Stimulated activated CD8-positive, alpha-beta memory T cell treated with anti-CD3 and anti-CD28 coated beads, Interleukin-4, amount 100 ng/mL, for 48 hours (primary cell): ENCODE measurements around the gene FOCAD.

Experiments used
- DNase-seq: peaks from one replicate; pipeline ENCODE4 v3.0.0-alpha.2; 2020

FOCAD gene, protein sequence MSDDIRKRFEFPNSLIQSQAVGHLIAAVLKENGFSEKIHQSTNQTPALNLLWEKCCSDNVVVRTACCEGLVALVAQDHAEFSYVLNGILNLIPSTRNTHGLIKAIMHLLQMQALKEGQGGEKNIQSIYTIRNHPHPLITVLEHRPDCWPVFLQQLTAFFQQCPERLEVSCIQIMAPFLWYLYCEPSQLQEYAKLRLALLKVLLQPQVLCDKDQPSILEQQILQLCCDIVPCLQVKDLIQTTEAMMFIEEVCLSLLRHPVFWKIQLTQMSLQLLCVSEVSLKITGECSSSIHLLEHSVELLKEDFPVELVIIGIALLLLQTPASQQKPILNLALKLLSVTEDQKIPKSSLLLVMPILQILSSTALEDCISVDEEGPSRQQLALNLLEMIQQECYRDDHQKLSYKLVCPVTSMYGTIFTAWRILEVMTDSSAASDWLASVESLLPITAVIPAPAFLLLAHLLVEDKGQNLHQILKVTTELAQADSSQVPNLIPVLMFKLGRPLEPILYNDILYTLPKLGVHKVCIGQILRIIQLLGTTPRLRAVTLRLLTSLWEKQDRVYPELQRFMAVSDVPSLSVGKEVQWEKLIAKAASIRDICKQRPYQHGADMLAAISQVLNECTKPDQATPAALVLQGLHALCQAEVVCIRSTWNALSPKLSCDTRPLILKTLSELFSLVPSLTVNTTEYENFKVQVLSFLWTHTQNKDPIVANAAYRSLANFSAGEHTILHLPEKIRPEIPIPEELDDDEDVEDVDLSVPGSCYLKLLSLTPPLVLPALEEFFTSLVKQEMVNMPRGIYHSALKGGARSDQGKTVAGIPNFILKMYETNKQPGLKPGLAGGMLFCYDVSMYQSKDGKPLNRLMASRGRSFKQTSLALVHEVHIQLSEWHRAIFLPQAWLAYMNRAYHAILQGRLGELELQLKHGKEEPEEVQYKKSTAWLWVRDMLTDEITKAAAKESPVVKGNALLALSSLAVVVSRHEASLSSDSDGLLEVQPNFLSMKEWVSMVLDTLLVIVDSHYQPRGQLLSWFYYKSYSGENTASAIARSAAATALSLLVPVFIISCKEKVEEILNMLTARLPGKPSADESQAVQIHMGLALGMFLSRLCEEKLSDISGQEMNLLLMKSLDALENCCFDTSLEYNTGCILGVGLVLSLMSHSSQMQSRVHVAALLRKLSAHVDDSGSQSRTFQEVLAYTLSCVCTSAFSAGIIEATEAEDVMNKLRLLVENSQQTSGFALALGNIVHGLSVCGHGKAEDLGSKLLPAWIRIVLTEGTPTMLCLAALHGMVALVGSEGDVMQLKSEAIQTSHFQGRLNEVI (N-terminal part only)

GRCh38 chr9:20684035-20684874, at the start of gene FOCAD:
Gene FOCAD (plus strand): TSS chr9:20684259. CDS start chr9:20715354, 31,095 bp downstream.
- peak; percentile 95 for DNase-seq

GRCh38 chr9:20634895-20635294, 49.2 kb upstream of the FOCAD start:
- no peak for DNase-seq

DNA sequence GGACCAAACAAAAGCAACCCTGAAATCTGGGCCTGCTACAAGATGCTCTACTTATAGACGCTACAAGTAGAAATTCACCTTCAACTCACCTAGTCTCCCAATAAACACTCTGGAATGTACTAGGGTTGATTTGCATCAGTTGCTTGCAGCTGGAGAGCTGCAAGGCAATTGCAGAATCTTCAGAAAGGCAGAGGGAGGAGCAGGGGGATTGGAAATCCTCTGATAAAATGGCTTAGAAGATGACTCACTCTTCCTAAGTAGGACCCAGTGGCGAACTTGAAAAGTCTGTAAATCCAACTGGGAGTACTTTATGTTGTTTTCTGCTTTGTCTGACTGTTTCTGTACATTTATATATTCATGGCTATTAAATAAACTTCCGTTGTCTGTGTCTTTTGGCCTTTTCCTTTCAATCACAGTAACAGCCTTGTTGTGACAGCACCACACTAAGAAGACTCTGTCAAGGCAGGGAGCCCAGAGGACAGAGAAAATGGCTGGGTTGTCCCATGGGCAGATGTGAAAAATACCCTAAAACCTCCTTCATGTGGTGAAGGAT, 47.1 kb upstream of the FOCAD start:
- DNase-seq = no peak

DNA sequence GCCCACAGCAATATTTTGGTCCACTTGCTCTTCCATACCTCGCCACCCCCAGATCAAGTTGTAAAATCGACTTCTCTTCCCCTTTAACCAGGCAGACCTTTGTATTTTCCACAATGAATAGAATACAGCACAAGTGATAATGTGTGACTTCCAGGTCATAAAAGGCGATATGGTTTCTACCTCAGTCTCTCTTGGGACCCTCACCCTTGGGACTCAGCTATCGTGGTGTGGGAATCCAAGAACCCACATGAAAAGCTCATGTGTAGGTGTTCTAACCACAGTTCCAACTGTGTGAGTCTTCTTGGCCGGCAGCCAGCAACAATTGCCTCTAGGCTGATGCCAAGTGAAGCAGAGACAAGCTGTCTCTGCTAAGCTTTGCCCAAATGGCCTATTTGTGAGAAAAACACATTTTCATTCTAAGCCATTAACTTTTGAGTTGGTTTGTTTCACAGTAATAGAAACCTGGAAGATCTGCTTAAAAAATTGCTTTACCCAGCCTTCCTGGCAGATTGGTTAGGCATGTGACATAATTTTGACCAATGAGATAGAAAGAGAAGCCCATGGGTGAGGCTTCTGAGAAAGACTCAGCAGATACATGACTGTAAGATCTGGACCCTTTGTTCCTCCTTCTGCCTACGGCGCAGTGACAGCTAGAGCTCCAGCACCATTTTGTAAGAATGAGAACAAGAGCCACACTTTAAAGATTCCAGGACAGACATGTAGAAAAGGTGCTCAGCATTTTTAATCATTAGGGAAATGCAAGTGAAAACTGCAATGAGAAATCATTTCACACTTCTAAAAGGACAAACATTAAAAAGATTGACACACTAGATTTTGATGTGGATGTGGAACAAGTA, 43.5 kb upstream of the FOCAD start:
- DNase-seq = peak; percentile 82

DNA sequence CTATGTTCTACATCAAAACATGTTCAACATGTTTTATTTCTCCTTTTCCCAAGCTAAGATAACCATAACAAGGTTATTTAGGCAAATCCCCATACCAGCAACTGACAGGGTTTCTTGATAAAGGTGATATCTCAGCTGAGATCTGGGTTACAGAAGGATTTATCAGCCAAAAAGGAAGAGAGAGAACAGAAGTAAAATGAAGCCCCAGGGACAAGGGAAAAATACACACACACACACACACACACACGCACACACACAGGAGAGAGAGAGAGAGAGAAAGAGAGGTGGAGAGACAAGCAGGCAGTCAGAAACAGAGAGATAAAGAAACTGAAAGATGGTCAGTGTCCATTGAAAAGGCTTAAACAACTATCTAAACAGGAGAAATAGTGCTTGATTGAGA, 42.0 kb upstream of the FOCAD start:
- DNase-seq = no peak

- DNase-seq = no peak
Observed at GRCh38 chr9:20643660-20644059, 40.4 kb upstream of the FOCAD start.

DNA sequence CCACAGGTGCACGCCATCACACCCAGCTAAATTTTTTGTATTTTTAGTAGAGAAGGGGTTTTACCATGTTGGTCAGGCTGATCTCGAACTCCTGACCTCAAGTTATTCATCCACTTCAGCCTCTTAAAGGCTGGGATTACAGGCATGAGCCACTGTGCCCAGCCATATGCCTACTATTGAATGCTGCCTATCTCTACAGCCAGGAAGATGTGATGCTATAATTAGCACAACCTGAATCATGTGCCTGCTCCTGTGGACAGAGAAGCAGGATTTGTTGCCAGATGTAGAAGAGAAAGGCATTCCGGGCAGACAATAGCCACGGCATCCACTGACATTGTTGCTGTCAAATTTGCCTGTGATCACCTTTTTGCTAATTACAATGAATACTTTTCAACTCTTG, 37.4 kb upstream of the FOCAD start:
- DNase-seq = no peak

GRCh38 chr9:20649381-20649780, 34.7 kb upstream of the FOCAD start:
- no peak for DNase-seq

GRCh38 chr9:20650313-20650712, 33.7 kb upstream of the FOCAD start:
- no peak for DNase-seq

DNA sequence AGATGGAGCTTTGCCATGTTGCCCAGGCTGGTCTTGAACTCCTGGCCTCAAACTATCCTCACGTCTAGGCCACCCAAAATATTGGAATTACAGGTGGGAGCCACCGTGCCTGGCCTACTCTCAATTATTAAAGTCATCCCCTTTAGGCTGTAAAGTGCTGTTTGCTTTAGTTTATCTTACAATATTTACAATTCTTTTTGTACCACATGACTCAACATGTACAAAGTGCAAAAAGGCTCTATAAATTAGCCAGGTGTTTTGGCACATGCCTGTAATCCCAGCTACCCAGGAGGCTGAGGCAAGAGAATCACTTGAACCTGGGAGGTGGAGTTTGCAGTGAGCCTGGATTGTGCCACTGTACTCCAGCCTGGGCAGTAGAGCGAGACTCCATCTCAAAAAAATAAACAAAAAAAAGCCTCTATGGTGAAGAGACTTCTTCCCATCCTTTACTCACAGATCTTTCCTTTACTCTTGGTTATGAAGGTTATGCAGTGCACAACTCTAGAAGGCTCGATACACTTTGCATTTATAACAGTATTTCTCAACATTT, 33.2 kb upstream of the FOCAD start:
- DNase-seq = no peak

GRCh38 chr9:20651939-20652338, 32.1 kb upstream of the FOCAD start:
- DNase-seq = no peak

GRCh38 chr9:20658246-20658667, 25.8 kb upstream of the FOCAD start:
- peak; percentile 31 for DNase-seq

GRCh38 chr9:20658677-20659473, 25.2 kb upstream of the FOCAD start:
- no peak for DNase-seq

DNA sequence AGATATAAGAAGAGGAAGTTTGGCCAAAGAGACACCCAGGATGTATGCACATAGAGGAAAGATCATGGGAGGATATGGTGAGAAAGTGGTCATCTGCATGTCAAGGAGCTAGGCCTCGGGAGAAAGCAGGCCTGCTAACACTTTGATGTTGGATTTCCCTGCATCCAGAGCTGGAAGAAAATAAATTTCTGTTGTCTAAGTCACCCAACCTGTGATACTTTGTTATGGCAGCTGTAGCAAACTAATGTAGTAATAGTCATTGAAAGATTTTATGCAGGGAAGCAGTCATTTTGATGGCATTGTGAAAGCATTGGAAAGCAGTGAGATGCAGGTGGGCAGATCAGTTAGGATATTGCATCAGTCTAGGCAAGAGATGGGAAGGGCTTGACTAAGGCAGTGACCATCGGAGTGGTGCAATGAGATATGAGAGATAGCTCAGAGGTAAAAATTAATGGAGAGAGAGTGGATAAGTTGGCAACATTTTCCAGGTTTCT, 24.5 kb upstream of the FOCAD start:
- DNase-seq = no peak

DNA sequence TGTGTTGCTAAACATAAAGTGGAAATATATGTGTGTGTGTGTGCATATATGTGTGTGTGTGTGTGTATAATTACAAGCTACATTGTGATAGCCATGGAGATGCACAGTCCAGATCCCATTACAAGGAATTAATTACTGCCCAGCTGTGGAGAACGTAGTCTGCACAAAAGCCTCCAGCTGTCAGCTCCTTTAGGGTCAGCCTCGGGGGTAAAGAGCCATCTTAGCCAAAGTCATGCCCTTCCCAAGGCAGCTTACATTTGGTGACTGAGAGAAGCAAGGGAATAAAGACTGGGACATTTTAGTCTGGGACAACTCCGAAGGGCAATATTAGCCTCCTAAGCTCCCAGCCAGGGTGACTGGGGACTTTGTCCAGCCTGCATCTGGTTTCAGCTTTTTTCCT, 21.9 kb upstream of the FOCAD start:
- no peak for DNase-seq

- DNase-seq = no peak
Observed at GRCh38 chr9:20663133-20663532, 20.9 kb upstream of the FOCAD start.

- DNase-seq = no peak
Observed at GRCh38 chr9:20664501-20664900, 19.6 kb upstream of the FOCAD start.

- DNase-seq = no peak
Observed at GRCh38 chr9:20670395-20670794, 13.7 kb upstream of the FOCAD start.

- DNase-seq = no peak
Observed at GRCh38 chr9:20671635-20672034, 12.4 kb upstream of the FOCAD start.
